Epidermal melanocyte (primary cell): ENCODE data around the gene C4orf54.

Experiments used
- DNase-seq: peaks from one replicate; pipeline ENCODE4 v3.0.0; 2011; ENCODE audit warnings: low spot score; ENCODE audit not compliant: insufficient read length

C4orf54 gene

DNA sequence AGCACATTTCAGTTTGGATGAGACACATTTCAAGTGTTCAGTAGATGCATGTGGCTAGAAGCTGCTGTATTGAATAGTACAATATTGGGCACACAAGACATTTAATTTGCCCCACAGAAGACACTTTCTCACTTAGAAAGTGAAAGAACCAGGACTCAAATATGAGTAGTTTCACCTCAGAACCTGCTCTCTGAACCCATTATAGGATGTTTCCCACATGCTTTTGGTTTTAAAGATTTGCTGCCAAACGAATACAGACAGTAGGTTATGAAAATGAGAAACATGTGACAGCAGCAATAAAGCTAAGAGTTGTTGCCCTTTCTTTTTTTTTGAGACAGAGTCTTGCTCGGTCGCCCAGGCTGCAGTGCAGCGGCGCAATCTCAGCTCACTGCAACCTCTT, 32.3 kb downstream of the C4orf54 start:
- DNase-seq = no peak

DNA sequence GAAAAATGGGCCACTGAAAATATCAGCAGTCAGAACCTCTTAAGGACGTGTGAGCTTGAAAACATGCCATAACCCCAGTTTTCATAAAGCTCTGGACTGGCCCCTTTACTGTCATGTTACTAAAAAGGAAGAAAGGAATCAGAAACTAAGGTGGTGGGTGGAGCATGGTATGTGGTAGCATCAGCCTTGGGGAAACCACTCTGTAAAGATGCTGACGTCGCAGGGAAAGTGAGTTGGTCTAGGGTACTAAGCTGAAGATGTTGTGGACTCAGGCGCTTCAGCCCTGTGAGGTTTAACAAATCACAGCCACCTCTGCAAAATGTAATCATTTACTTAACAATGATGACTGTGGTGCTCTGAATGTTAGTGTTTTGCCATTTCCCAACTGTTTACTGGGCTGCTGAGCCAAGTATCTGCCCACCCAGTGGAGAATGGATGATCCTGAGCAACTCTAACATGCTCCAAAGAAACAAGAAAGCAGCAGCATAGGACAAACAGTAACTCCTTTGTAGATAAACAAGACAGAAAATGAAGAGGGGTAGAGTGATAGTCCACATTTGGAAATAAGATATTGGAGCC, 33.4 kb downstream of the C4orf54 start:
- no peak for DNase-seq

DNA sequence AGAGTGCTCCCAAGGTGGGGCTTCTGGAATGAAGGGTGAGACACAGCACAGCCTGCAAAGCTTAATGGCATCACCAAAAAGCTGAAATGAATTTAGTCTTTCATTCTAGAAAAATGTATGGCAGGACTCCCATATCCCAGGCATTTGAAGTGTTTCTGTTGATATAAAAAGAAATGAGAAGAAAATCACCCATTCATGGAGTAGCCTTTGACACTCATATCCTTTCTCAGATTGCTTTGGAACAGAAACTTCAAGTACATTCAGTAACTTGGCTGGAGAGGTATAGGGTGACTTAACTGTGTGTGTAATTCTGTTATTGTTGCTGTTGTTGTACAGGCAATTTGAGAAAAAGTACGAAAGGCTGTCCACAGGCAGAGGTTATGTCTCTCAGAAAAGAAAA, 35.3 kb downstream of the C4orf54 start:
- no peak for DNase-seq

DNA sequence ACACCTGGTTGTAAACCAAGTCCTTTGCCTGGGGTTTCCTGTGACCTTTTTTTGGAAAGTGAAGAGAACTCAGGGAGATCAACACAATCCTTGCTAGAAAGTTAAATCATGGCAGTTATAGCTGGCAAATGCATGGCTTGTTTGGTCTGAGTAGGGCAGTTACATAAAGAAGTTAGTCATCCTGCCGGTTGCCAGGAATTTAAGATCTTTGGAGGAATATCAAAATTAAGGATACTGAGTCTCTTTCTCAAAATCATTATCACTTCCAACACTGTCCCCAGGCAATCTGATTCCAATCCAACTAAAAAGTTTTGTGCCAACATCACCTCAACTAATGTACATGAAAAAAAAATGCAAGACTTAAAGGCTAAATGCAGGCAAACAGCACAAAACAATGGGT, 40.3 kb downstream of the C4orf54 start:
- DNase-seq = no peak

DNA sequence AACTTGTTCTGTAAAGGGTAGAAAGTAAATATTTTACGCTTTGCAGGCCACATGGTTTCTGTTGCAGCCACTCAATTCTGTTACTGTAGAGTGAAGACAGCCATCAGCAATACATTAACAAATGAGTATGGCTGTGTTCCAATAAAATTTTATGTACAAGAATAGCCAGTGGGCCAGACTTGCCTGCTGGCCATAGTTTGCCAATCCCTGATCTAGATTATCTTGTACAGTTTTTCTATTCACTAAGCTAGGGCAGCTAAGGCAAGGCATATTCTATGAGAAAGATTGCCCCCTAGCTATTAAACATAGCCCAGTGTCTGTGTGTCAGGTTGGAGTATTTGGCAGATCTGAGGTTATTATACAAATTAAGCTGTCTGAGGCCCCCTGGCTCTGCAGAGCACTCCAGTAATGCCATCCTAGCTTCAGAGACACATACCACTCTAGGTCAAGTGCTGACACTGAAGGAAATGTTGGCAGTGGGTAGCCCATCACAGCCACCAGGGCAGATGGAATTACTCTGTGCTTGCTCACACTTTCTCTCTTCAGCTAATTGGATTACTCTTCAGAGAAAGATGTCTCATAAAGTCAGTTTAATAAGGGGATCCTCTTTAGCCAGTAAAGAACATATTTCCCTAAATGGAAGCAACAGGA, 42.3 kb downstream of the C4orf54 start:
- DNase-seq = no peak

DNA sequence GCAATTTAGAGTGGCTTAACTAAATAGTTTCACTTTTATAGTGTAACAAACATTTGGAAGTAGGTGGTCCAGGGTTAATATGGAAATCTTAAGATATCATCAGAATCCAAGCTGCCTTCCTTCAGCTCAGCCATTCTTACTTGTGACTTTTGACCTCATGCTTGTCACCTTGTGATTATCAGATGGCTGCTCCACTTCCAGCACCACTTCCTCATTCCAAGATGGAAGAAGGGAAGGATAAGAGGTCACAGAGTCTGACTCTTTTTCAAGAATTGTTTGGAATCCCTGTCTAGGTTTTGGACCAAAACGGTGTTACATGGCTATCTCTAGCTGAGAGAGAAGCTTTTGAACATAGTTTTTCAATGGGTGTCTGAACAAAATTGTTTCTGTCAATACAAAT, 43.1 kb downstream of the C4orf54 start:
- DNase-seq = no peak

DNA sequence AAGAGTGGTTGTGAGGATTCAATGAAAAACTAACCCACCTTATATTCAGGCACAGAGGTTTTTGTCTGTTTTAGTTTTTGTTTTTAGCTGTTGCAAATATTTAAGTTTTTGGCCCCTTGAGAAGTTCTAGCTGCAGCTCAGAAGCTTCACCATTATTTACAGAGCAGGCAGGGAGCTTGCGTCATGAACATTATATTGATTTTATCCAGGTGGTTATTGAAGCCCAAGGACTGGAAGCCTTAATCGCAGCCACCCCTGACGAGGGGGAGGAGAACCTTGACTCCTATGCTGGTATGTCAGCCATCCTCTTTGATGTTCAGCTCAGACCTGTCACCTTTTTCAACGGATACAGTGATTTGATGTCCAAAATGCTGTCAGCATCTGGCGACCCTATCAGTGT, 44.9 kb downstream of the C4orf54 start:
- no peak for DNase-seq

DNA sequence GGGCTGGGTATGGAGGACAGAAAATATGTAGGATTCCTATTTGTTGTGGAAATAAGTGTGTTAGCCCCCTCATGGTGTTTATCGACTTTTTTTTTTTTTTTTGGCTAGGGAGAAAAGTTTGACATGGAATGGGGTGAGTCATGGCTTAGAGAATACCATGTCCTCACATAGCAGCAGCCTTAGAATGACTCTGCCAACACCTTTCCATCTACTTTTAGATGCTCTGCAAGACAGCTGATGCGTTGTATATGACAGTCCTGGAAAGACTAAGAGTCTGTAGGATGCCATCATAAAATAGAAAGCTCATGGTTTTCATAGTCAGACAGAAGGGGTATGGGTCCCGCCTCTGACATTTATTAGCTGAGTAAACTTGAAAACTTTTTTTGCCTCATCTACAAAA, 45.3 kb downstream of the C4orf54 start:
- DNase-seq = no peak

DNA sequence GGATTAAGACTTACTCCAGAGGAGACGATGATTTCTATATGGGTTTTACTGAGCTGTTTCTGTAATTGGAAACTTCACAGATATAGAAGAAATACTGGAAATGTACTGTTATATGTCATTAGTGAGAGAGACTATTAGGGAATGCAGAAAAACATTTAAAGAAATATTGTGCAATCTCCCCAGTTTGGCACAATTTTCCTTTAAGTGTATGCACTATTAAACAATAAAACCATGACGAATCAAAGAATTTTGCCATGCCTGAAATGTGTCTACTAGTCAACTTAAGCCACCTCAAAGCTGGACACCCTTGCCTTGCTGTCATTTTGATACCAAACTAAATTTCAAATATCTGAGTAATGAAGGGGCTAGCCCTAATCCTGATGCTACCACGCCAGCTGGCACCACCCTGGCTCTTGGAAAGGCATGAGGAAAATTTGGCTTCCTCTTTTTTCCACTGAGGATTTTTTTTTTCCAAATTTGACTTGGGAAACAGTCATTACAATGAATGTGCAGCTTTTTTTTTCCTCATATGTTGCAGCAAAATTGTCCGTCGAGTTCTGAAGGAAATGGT, 46.9 kb downstream of the C4orf54 start:
- DNase-seq = no peak

DNA sequence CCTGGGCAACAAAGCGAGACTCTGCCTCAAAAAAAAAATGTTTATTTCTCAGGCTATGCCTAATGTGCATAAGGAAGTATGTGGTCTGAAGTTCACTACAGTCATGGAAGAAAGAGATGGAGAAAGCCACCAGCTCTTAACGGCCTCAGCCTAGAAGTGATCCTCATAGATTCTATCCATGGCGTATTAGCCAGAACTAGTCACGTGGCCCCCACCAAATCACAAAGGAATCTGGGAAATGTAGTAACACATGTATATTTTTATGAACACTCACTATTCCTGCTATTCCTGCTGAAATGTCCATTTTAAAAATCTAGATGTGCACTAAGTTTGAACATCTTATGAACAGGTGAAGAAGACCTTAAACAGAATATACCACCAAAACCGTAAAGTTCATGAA, 49.2 kb downstream of the C4orf54 start:
- DNase-seq = no peak
